GM18951 (cell line): Measurements from ENCODE around the gene CLDND1.
"Not testable (repeated sequence)": the region's sequence is repeated elsewhere in the genome, so short reads cannot be mapped to it uniquely, and the experiment has no call there.

ENCODE experiments used
- POLR2A ChIP-seq: IDR thresholded peaks from 4 replicates; pipeline ENCODE4 v1.6.1; 2011; ENCODE audit warnings: mild to moderate bottlenecking; ENCODE audit not compliant: insufficient read length, insufficient read depth; ENCODE audit errors: extremely low read depth
- in situ Hi-C: fragments of 300-500 bp; cut with MboI; formaldehyde crosslinking; loops from one replicate; pipeline ENCODE4 v1.12.0; 2022; ENCODE audit warnings: low sequenced_read_pairs, mixed read lengths, inconsistent platforms; ENCODE audit not compliant: unreplicated experiment

The CLDND1 gene

DNA sequence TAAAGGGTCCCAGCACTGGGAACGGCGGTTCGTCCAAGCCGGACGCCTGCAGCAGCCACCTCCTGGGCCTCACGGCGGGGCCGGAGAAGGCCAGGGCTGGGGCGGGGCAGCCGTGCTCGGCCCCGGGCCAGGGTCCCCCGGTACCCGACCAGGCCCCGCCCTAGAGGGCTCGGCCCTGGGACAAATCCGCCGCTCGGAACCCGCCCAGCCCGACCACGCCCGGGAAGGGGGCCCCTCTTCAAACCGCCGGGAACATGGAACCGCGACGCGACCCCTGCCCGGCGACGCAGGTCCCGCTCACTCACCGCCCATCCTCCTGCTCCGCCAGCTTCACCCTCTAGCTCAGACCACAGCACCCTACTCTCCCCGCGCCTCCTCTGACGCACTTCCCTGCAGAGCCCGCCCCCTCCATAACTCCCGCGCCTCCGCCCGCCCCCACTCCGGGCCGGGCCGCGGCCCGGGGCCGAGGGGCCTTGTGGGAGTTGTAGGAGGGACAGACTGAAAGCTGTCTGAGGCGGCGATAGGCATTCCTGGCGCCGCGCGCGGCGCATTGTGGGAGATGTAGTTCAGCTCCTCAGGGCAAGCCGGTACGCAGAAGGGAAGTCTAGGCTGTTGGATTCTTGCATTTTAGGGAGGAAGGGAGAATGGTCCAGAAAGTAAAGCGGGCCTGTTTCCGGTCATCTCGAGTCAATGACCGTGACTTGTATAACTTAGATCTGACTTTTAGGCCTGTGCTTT, at the start of gene CLDND1:
Gene CLDND1, minus strand, starts transcription at position 359 of the 738 bp plus-strand sequence. CDS start 1,478 bp downstream, outside the sequence.
- TF ChIP-seq POLR2A, result peak; percentile 85
- in situ Hi-C loops, result no loop called here

DNA sequence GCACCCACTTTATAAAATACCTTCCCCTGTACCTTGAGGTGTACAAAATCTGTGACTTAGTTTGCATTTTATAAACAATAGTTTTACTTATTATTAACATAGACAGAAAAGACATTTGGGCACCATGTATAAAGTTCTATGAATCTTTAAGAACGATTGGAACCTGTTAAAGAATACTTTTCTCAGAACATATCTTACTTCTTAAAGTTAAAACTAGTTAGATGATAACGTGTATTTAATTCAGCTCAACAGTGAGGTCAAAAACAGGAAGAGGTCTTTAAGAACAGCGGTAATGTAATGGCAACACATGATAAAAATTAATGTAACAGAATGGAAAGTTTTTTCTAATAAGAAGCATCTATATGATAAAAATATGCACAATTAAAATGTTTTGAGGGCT, 45.7 kb upstream of the CLDND1 start:
- no peak for TF ChIP-seq POLR2A
- in situ Hi-C loops, result no loop called here

GRCh38 chr3:98567666-98568270, 45.1 kb upstream of the CLDND1 start:
- in situ Hi-C loops, result no loop called here
- TF ChIP-seq POLR2A, result no peak

DNA sequence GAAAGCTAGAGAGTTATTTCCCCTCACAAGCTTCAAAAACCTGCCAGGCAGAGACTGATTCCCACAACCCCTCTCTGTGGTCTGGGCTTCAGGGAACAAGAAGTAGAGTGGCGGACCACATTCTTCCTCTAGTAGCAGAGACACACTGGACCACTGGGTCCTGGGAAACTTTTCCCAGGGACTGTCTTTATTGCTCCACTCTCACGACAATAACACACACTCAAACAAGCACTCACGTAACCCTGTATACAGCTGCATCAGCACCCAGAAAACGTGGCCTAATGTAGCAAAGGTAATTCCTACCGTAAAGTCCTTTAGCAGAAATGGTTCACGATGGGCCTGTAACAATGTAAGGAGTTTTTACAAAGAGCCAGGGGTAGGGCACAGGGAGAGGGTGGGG, 43.1 kb upstream of the CLDND1 start:
- in situ Hi-C loops, result no loop called here
- TF ChIP-seq POLR2A, result no peak

- in situ Hi-C loops, result no loop called here
- no peak for TF ChIP-seq POLR2A
Observed at GRCh38 chr3:98565237-98565643, 42.5 kb upstream of the CLDND1 start.

DNA sequence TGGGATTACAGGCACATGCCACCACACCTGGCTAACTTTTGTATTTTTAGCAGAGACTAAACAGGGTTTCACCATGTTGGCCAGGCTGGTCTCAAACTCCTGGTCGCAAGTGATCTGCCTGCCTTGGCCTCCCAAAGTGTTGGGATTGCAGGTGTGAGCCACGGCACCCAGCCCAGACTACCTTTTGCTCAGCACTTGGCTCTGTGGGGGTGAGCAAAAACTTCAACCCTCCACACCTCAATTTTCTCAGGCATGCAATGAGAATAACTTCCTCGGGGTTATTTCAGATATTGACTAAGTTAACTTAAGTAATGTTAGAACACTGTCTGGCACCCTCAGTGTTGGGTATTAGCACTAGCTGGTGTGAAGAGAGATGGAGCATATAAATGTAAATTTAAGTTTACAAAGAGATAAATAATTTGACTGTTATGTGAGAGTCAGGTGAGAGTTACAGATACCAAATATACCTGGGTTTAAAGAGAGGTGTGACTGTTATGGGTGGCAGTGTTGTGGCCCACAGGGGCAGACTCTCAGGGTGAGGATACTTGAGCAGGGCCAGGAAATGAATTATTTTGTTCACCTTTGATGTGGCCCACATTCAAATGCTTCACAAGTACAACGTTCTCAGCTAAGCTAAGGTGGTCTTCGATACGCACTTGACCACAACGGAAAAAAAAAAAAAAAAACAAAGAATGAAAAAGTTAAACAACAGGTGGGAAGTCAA, 41.7 kb upstream of the CLDND1 start:
- in situ Hi-C loops, result no loop called here
- peak; percentile 7 for TF ChIP-seq POLR2A

- in situ Hi-C loops, result no loop called here
- no peak for TF ChIP-seq POLR2A
Observed at GRCh38 chr3:98563661-98564281, 41.1 kb upstream of the CLDND1 start.

GRCh38 chr3:98561727-98562521, 39.2 kb upstream of the CLDND1 start:
- in situ Hi-C loops, result no loop called here
- TF ChIP-seq POLR2A, result peak; percentile 33

GRCh38 chr3:98560911-98561310, 38.2 kb upstream of the CLDND1 start:
- TF ChIP-seq POLR2A, result peak; percentile 24
- in situ Hi-C loops, result no loop called here

DNA sequence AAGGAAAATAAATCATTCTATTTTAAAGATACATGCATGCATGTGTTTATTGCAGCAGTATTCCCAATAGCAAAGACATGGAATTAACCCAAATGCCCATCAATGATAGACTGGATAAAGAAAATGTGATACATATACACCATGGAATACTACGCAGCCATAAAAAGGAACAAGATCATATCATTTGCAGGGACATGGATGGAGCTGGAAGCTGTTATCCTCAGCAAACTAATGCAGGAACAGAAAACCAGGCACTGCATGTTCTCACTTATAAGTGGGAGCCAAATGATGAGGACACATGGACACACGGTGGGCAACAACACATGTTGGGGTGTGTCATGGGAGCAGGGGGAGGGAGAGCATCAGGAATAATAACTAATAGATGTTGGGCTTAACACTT, 37.1 kb upstream of the CLDND1 start:
- in situ Hi-C loops, result not testable (repeated sequence)

GRCh38 chr3:98558100-98558827, 35.6 kb upstream of the CLDND1 start:
- in situ Hi-C loops, result no loop called here
- TF ChIP-seq POLR2A, result no peak

DNA sequence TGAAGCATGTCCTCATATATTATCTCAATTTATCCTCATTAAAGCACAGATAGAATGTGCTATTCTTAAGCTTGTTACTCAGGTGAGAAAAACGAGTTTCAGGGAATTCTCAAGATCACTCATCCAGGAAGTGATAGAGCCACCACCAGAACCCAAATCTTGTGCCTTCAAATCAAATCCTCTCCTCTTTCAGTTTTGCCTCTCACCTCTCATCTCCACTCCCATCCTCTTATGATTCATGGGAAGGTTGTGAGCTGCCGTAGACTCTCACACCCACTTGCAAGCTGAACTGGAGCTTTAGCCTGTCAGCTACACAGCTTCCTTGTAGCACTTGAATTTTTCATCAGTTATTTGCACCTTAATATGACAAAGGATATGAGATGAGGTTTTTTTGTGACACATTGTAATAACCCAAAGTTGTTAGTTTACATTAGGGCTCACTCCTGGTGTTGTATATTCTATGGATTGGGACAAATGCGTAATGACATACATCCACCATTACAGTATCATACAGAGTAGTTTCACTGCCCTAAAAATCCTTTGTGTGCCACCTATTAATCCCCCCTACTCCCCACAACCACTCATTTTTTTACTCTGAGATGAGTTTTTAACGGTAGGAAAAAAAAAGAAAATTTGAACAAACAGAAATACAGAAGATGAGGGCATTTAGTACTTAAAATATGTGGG, 34.8 kb upstream of the CLDND1 start:
- in situ Hi-C loops, result no loop called here
- TF ChIP-seq POLR2A, result peak; percentile 38
